GM23248 (cell line): Measurements from ENCODE around the gene PLVAP.

Source experiments
- EZH2 ChIP-seq: fragments of 200-600 bp; sonication (generic); IDR thresholded peaks from 2 replicates; pipeline ENCODE4 v1.6.1; 2018; ENCODE audit warnings: antibody characterized with exemption, mild to moderate bottlenecking; ENCODE audit not compliant: insufficient read depth, poor library complexity, severe bottlenecking
- EZH2phosphoT487 ChIP-seq: fragments of 200-600 bp; sonication (generic); IDR thresholded peaks from 2 replicates; pipeline ENCODE4 v1.6.1; 2018; ENCODE audit warnings: antibody characterized with exemption, moderate library complexity, mild to moderate bottlenecking, low read depth; ENCODE audit not compliant: insufficient read depth

DNA sequence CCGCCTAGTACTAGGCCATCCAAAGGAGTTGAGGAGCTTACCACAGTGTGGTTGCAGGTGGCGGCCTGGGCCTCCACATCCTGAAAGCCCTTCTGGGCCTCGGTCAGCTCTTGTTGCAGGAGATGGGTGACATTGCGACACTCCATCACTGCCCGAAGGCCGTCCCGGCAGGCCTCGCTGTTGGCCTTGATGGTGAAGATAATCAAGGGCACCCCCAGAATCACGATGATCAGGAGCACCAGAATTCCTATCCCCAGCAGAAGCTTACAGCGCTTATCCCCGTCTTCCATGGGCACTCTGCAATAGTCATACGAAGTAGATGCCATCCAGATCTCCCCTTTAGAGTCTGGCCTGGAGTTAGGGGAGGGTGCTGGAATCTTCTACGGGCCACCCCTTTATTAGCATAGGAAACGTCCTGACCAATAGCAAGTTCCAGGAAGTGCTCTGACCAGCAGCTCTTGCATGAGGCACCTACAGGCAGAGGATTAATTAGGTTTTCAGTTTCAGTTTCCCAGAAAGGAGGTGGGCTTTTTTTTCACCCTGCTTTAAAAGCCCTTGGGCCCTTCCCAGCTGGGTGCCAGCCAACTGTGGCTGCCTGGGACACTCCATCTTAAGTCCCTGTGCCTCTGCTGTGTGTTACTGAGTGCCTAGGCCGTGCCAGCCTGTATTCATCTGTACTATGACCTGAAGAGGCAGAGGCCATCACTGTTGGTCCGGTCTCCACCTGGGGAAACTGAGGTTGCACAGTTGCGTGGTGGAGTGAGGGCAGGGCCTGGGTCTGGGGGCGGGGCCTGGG lies 28.3 kb upstream of the PLVAP start, which contains the start of gene BST2:
- TF ChIP-seq EZH2phosphoT487 = no peak
- TF ChIP-seq EZH2 = no peak
